ENCODE data around the gene OR4A15.

The OR4A15 gene

DNA sequence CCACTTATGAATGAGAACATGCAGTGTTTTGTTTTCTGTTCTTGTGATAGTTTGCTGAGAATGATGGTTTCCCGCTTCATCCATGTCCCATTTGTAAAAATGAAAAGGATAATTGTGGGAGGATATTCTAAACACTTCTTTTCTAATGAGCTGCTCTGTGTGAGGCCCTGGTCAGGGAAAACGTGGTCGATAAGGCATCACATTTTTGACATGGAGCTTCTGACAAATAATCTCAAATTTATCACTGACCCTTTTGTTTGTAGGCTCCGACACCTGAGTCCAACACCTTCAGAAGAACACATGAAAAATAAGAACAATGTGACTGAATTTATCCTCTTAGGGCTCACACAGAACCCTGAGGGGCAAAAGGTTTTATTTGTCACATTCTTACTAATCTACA lies at the start of gene OR4A15:
OR4A15 (plus strand) TSS at position 301 of the 400 bp plus-strand sequence; CDS start at position 301, 0 bp downstream.
- DNase-seq (ENCODE audit: insufficient read length, low spot score) (no peak), FAIRE-seq (no peak)
- no peak for TF ChIP-seq POLR2A (IDR thresholded peaks at IDR 0.05; ENCODE audit: low read depth, low read length)

DNA sequence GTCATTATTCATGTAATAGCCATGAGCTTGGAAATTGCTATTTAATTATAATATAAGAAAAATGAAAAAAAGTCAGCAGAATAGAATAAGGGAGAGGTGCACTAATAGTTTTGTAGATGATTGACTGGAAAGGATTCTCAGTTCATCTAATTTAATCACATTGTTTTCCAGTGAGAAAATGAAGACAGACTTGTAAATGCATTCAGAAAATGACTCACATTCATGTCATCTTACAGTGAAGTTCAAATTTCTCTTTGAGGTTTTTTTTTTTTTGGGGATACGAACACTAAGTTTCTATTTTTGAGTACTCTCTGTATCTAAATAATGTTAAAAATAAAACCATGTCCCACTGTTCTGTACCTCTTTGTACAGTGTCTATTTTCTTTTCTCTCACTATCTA lies 43.3 kb upstream of the OR4A15 start:
- no peak for TF ChIP-seq POLR2A (IDR thresholded peaks at IDR 0.05; ENCODE audit: low read depth, low read length)
- no peak for FAIRE-seq
- no peak for DNase-seq (ENCODE audit: insufficient read length, low spot score)

DNA sequence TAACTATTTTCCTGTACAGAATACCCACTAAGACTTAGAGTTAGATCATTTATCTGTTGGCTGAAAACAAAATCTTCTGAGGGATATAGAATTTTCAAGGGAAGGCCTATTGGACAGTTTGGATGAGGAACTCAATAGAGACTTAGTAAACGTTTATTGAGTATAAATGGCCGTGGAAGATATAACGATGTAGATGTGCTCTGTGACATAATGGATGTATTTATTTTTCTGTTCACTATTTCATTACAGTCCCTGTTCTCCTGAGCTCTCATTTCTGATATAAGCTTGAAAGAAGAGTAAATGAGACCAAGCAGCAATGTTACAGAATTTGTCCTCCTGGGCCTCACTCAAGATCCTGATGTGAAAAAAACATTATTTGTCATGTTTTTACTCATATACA lies 24.9 kb upstream of the OR4A15 start, which contains the start of gene OR4A16:
OR4A16 (plus strand) TSS at position 301 of the 400 bp plus-strand sequence; CDS start at position 301, 0 bp downstream.
- FAIRE-seq, result no peak
- TF ChIP-seq POLR2A (IDR thresholded peaks at IDR 0.05; ENCODE audit: low read depth, low read length), result no peak

DNA sequence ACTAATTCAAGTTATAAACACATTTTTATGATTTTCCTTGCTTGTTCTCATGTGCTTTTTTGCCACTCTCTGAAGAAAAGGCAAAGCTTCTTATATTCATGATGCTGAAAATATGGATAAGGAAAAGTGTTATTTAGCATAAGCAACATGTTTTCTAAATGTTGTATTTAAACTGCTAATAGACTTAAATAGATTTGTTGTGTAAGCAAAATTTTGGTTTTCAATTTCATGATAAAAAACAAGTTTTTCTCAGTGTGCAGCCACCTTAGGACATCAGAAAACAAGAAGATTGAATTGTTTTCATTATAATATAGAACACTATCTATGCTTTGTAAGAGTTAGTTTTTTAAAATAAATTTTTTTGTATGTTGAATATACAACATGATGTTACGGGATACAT lies 22.5 kb upstream of the OR4A15 start:
- DNase-seq (ENCODE audit: insufficient read length, low spot score), result no peak
- FAIRE-seq, result no peak
- TF ChIP-seq POLR2A (IDR thresholded peaks at IDR 0.05; ENCODE audit: low read depth, low read length), result no peak

More for the DNA sequence above, 24.9 kb upstream of the OR4A15 start, which contains the start of gene OR4A16:
- no peak for DNase-seq (ENCODE audit: insufficient read length, low spot score)

DNA sequence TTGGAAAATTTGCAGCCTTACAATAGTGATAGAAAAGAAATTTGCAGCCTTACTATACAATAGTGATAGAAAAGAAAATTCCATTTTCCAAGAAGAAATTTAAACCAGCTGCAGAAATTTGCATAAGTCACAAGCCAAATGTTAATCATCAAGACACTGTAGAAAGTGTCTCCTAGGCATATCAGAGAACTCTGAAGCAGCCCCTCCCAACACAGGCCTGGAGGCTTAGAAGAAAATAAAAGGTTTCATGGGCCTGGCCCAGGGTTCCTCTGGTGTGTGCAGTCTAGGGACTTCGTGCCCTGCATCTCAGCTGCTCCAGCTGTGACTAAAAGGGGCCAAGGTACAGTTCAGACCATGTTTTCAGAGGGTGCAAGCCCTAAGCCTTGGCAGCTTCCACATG lies 18.7 kb upstream of the OR4A15 start:
- no peak for DNase-seq (ENCODE audit: insufficient read length, low spot score)
- no peak for FAIRE-seq
- no peak for TF ChIP-seq POLR2A (IDR thresholded peaks at IDR 0.05; ENCODE audit: low read depth, low read length)

DNA sequence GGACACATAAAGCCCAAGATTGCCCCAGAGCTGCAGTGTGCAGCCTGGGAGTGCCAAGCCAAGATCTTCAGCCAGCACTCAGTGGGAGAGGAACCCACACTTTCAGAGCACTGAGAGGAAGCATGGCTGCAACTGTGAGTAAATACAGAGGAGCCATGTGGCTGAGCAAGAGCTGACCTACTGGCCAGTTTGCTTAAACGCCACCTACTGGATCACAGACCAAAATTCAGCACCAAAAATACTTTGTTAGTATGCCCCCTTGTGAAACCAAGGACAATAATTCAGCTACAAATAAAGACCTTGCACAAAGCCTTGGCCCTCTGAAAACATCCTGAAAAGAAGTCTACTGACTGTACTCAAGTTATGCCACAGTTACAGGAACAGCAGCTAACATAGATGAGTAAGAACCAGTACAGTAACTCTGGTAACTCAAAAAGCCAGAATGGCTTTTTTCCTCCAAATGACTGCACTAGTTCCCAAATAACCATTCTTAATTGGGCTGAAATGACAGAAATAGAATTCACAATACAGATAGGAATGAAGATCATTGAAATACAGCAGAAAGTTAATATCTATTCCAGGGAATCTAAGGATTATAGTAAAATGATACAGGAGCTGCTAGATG lies 10.1 kb upstream of the OR4A15 start:
- DNase-seq (ENCODE audit: insufficient read length, low spot score), result no peak
- FAIRE-seq, result no peak

DNA sequence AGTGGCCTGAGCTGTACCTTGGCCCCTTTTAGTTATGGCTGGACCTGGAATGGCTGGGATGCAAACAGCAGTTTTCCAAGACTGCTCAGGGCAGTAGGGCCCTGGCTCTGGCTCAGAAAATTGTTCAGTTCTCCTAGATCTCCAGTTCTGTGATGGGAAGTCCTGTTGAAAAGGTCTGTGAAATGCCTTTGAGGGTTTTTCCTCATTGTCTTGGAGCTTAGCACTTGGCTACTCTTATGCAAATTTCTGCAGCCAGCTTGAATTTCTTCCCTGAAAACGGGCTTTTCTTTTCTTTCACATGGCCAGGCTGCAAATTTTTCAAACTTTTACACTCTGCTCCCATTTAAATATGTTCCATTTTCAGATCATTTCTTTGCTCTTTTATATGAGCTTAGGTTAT lies 33.2 kb downstream of the OR4A15 start:
- TF ChIP-seq POLR2A (IDR thresholded peaks at IDR 0.05; ENCODE audit: low read depth, low read length), result no peak
- no peak for FAIRE-seq
- DNase-seq (ENCODE audit: insufficient read length, low spot score), result no peak

More for the DNA sequence above, 10.1 kb upstream of the OR4A15 start:
- no peak for TF ChIP-seq POLR2A (IDR thresholded peaks at IDR 0.05; ENCODE audit: low read depth, low read length)

Data from H54 (cell line).